DND-41 (cell line): ENCODE results near the gene PRRT3.
"Not testable (repeated sequence)": the region's sequence is repeated elsewhere in the genome, so short reads cannot be mapped to it uniquely, and the experiment has no call there.

Experiments
- ATAC-seq: fragments of 200-7000 bp; cut with Tn5 transposase; 3 replicates; pipeline ENCODE4 v1.9.1; 2021; ENCODE audit warnings: low read depth; ENCODE audit not compliant: insufficient read depth
- DNase-seq: peaks from one replicate; pipeline ENCODE4 v3.0.0-alpha.2; 2020
- H2AFZ ChIP-seq: 2 replicates; pipeline ENCODE4 v1.6.0; 2012; ENCODE audit warnings: low read depth, low read length
- H3K27ac ChIP-seq: 2 replicates; pipeline ENCODE4 v1.5.1; 2012; ENCODE audit warnings: low read length, inconsistent platforms
- H3K27me3 ChIP-seq: fragments of 200-600 bp; sonication (generic); 2 replicates; pipeline ENCODE4 v1.6.0; 2012; ENCODE audit warnings: low read length, mild to moderate bottlenecking, inconsistent platforms; ENCODE audit not compliant: insufficient read depth, poor library complexity
- H3K36me3 ChIP-seq: 2 replicates; pipeline ENCODE4 v1.5.1; 2012; ENCODE audit warnings: low read length, inconsistent platforms; ENCODE audit not compliant: insufficient read depth
- H3K4me1 ChIP-seq: 2 replicates; pipeline ENCODE4 v1.5.1; 2012; ENCODE audit warnings: mild to moderate bottlenecking, low read length; ENCODE audit not compliant: insufficient read depth
- H3K4me2 ChIP-seq: 2 replicates; pipeline ENCODE4 v1.6.0; 2012; ENCODE audit warnings: mild to moderate bottlenecking, moderate library complexity, low read length, inconsistent platforms; ENCODE audit not compliant: insufficient read depth
- H3K4me3 ChIP-seq, 2 experiments: fragments of 200-600 bp in 1 of 2; shearing (Covaris generic) in 1 of 2; 2 replicates each; pipeline ENCODE4 v1.5.1; 2012 to 2016; ENCODE audit warnings: inconsistent platforms in 2 of 2, low read length in 2 of 2, mild to moderate bottlenecking in 2 of 2, low read depth in 1 of 2, moderate library complexity in 1 of 2
- H3K79me2 ChIP-seq: 2 replicates; pipeline ENCODE4 v1.6.0; 2012; ENCODE audit warnings: low read length, inconsistent platforms; ENCODE audit not compliant: insufficient read depth
- H3K9ac ChIP-seq: 2 replicates; pipeline ENCODE4 v1.6.0; 2012; ENCODE audit warnings: low read depth, mild to moderate bottlenecking, inconsistent platforms, low read length, moderate library complexity
- H3K9me3 ChIP-seq: 2 replicates; pipeline ENCODE4 v1.5.1; 2012; ENCODE audit warnings: low read length, moderate library complexity, mild to moderate bottlenecking, inconsistent platforms; ENCODE audit not compliant: insufficient read depth, severe bottlenecking
- H4K20me1 ChIP-seq: 2 replicates; pipeline ENCODE4 v1.6.0; 2012; ENCODE audit warnings: low read length; ENCODE audit not compliant: insufficient read depth
- EZH2 ChIP-seq: IDR thresholded peaks from 3 replicates; pipeline ENCODE4 v1.6.1; 2012; ENCODE audit warnings: borderline replicate concordance, low read depth, mild to moderate bottlenecking, moderate library complexity, low read length, inconsistent platforms; ENCODE audit not compliant: severe bottlenecking
- TF ChIP-seq, protein P1 (sequence below): IDR thresholded peaks from 2 replicates; pipeline ENCODE4 v1.5.1; 2012; ENCODE audit warnings: borderline replicate concordance, low read length, moderate library complexity, mild to moderate bottlenecking; ENCODE audit not compliant: poor library complexity, severe bottlenecking; ENCODE audit errors: extremely low read depth

The PRRT3 gene

DNA sequence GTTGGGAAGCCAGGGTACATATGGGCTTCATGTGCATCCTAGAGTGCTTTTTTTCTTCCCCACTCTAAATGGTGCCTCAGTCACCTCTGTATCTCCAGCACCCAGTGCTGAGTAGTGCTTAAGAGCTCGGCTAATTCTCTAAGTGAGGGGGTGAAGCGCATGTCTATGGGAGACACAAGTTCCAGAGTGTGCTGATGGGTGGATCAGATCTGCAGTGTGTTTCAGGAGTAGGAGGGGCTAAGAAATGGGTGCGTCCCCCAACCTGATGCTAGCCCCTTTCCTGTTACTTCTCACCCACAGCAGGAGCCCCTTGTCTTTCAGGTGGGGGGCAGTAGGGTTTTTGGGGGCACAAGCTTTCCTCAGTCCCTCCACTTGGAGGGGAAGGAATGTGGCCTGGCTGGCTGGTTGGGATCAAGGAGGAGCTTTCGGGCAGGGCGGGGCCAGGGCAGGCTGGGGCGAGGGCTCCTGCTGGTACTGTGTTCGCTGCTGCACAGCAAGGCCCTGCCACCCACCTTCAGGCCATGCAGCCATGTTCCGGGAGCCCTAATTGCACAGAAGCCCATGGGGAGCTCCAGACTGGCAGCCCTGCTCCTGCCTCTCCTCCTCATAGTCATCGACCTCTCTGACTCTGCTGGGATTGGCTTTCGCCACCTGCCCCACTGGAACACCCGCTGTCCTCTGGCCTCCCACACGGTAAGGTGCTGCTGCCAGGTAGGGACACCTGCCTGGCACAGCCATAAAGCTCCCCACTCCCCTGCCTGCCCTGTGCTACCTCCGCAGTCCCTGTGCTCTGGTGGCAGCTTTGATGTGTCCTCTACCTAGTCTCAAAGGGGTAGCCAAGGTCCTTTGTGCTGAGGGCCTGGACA, 49.6 kb downstream of the PRRT3 start, which contains the start of gene IL17RE:
TSS of gene IL17RE (plus strand) at position 477 of the 866 bp plus-strand sequence. CDS start at position 562, 85 bp downstream.
- DNase-seq, result peak; percentile 20
- Histone ChIP-seq H3K9ac (no peak within 1 kb of the TSS; the same call in 1 of the 2 replicates), H3K4me2 (peak within 1 kb of the TSS; percentile 29; the same call in 1 of the 2 replicates)

DNA sequence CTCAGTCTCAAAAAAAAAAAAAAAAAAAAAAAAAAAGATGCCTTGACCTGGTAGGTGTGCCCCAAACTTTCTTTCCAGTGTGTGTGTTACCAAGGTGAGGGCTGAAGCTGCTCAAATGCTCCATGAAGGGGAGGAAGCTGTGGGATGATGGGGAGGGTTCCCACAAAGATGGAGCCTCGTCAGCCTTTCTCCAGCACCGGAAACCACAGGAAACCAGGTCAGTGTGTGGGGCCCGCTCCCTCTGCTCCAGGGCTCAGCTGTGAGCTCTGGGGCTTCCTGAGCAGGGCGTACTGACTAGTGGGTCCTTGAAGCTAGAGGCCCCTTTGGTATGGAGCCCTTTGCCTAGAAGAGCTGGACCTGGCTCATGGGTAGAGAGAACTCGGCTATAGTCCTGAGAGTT, 50.2 kb downstream of the PRRT3 start:
- Histone ChIP-seq H3K36me3 (no peaks in the 10 kb centered on the region), H3K9ac (no peak overlapping the region; the same call in 1 of the 2 replicates), H3K4me2 (peak overlapping the region; percentile 29; the same call in 1 of the 2 replicates), H3K4me1 (peaks cover 27% of the 10 kb centered on the region), H3K79me2 (no peaks in the 10 kb centered on the region), H3K9me3 (no peaks in the 10 kb centered on the region), H4K20me1 (no peaks in the 10 kb centered on the region), H3K4me3 (no peak overlapping the region), H3K27ac (peak overlapping the region; percentile 51), H3K27me3 (no peaks in the 10 kb centered on the region), H2AFZ (no peak overlapping the region)
- ATAC-seq, result peak; percentile 92
- no peak for TF ChIP-seq EZH2
- TF ChIP-seq, protein P1, sequence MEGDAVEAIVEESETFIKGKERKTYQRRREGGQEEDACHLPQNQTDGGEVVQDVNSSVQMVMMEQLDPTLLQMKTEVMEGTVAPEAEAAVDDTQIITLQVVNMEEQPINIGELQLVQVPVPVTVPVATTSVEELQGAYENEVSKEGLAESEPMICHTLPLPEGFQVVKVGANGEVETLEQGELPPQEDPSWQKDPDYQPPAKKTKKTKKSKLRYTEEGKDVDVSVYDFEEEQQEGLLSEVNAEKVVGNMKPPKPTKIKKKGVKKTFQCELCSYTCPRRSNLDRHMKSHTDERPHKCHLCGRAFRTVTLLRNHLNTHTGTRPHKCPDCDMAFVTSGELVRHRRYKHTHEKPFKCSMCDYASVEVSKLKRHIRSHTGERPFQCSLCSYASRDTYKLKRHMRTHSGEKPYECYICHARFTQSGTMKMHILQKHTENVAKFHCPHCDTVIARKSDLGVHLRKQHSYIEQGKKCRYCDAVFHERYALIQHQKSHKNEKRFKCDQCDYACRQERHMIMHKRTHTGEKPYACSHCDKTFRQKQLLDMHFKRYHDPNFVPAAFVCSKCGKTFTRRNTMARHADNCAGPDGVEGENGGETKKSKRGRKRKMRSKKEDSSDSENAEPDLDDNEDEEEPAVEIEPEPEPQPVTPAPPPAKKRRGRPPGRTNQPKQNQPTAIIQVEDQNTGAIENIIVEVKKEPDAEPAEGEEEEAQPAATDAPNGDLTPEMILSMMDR, result no peak
- DNase-seq, result peak; percentile 78

More for the DNA sequence above, 49.6 kb downstream of the PRRT3 start, which contains the start of gene IL17RE:
- no peak within 1 kb of the TSS for H2AFZ ChIP-seq
- no peak within 1 kb of the TSS for H3K4me3 ChIP-seq
- H3K4me1 ChIP-seq, result peaks cover 27% of the 10 kb centered on the region
- no peaks in the 10 kb centered on the region for H3K36me3 ChIP-seq
- H4K20me1 ChIP-seq, result no peaks in the 10 kb centered on the region
- no peaks in the 10 kb centered on the region for H3K9me3 ChIP-seq
- H3K27me3 ChIP-seq, result no peaks in the 10 kb centered on the region
- no peaks in the 10 kb centered on the region for H3K79me2 ChIP-seq
- peak within 1 kb of the TSS; percentile 51 for H3K27ac ChIP-seq
- TF ChIP-seq, protein P1, result no peak
- TF ChIP-seq EZH2, result no peak
- ATAC-seq, result peak; percentile 55

DNA sequence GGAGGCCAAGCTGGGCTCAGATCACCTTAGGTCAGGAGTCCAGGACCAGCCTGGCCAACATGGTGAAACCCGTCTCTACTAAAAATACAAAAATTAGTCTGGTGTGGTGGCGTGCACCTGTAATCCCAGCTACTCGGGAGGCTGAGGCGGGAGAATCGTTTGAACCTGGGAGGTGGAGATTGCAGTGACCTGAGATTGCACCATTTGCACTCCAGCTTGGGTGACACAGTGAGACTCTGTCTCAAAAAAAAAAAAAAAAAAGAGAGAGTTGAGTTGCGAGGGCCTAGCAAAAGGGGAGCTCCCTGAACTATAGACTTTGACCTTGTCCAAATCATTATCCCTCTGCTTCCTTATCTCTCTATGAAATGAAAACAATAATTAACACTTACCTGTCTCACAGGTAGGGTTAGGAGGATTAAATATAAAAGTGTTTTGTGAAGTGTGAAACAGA, 51.2 kb downstream of the PRRT3 start:
- not testable (repeated sequence) for H3K27ac ChIP-seq, DNase-seq

DNA sequence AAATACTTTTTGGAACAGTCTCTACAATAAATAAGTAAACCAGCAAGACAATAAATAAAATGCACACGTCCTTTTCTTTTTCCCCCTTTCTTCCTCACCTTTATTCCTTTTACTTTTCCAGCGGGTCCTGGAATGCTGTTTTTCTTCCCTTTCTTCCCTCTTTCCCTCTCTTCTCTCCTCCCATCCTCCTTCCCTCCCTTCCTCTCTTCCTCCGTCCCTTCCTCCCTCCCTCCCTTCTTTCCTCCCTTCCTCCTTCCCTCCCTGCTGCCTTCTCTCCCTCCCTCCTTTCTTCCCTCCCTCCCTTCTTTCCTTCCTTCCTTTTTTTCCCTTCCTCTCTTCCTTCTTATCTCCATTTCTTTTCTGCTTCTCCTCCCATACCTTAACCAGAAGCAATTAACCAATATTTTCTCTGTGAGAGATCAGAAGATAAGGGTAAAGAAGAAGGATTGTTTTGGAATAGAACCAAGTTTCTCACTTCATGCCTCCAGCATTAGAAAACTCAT, 52.9 kb downstream of the PRRT3 start:
- no peak overlapping the region for H3K27ac ChIP-seq
- TF ChIP-seq EZH2, result no peak
- TF ChIP-seq, protein P1, result no peak
- no peak overlapping the region for H3K4me3 ChIP-seq
- no peak overlapping the region for H2AFZ ChIP-seq
- no peaks in the 10 kb centered on the region for H4K20me1 ChIP-seq
- H3K4me2 ChIP-seq, result no peak overlapping the region
- H3K36me3 ChIP-seq, result no peaks in the 10 kb centered on the region
- H3K27me3 ChIP-seq, result no peaks in the 10 kb centered on the region
- H3K9me3 ChIP-seq, result no peaks in the 10 kb centered on the region
- H3K79me2 ChIP-seq, result no peaks in the 10 kb centered on the region; the same call in 1 of the 2 replicates
- ATAC-seq (no peak), DNase-seq (no peak)
- no peak overlapping the region for H3K9ac ChIP-seq
- H3K4me1 ChIP-seq, result peaks cover 27% of the 10 kb centered on the region

More for the DNA sequence above, 51.2 kb downstream of the PRRT3 start:
- H3K4me2 ChIP-seq, H3K9ac ChIP-seq, H3K36me3 ChIP-seq, H4K20me1 ChIP-seq, ATAC-seq, H3K27me3 ChIP-seq, H3K79me2 ChIP-seq, H3K9me3 ChIP-seq, H3K4me3 ChIP-seq, H2AFZ ChIP-seq: not testable (repeated sequence)
- peaks cover 27% of the 10 kb centered on the region for H3K4me1 ChIP-seq
